ENCODE results near the gene RXRA. TPM values are rescaled to one million over a fixed set of nuclear protein-coding genes. Genes with fewer than 3 reads are reported as not detected.

Gene RXRA
- total and polyA plus RNA-seq, 2 of the 4 experiments (the other 2 are of a cell fraction): 7.5 to 17.9 TPM

DNA sequence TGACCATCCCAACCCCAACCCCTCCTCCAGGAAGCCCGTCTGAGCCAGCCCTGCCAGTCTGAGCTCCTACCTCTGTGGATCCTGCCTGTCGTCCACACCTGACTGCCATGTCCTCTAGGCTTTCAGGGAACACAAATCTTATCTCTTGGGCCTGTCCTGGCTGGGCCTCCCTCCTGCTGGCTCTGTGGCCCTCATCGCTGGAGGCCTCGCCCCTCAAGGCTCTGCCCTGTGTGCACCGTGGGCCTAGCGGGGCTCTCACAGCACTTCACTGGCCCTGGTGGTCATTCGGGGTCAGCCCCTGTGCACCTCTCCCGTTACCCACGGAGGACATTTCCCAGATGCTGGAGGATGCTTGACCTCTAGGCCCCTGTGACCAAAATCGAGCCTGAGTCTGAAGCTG is 133.3 kb downstream of the RXRA start:
- no peak overlapping the region for H2BK5ac ChIP-seq (ENCODE audit: low read depth, low read length, poor library complexity, severe bottlenecking)
- H4K5ac ChIP-seq (ENCODE audit: low read depth, low read length): no peak overlapping the region
- 0 out of 2 replicates have a peak overlapping the region, but pooled peaks have one; percentile 34 for H3K14ac ChIP-seq (replicated peaks; ENCODE audit: low read depth, low read length)
- WGBS, 2 experiments (ENCODE audit: extremely low coverage in 2 of 2, insufficient read length in 1 of 2): 100% methylated on average over 4 of the region's 10 CpGs; no CpG with 5 or more reads in 1 of the 2 experiments
- no peaks in the 10 kb centered on the region for H3K27me3 ChIP-seq (ENCODE audit: control insufficient read depth, insufficient read depth, low read length)
- no peak overlapping the region for H3K23ac ChIP-seq (ENCODE audit: low read depth, low read length)
- ChIA-PET CTCF (interaction anchor here (0.9 kb wide), 1 partner anchor 204 kb away, joined by 3 read pairs; no protein-coding TSS in a partner anchor), POLR2A (ENCODE audit: unreplicated experiment) (no interaction called here)
- no peak for ATAC-seq (ENCODE audit: low read depth)
- H3K9ac ChIP-seq (ENCODE audit: low read depth, low read length): no peak overlapping the region
- H3K4me2 ChIP-seq (ENCODE audit: low read depth, low read length): no peak overlapping the region
- peak overlapping the region; percentile 35; the same call in 1 of the 2 replicates for H3K4ac ChIP-seq (ENCODE audit: low read depth, low read length)
- H2AK9ac ChIP-seq (replicated peaks; ENCODE audit: low read depth, low read length, poor library complexity): peak overlapping the region; percentile 73
- H2AK5ac ChIP-seq (ENCODE audit: low read depth, low read length): peak overlapping the region; percentile 70; the same call in 1 of the 2 replicates
- H3K4me3 ChIP-seq (ENCODE audit: insufficient read depth, low read depth, low read length): no peak overlapping the region
- no peak for DNase-seq
- dilution Hi-C loops (cut with HindIII; ENCODE audit: low sequenced_read_pairs, unreplicated experiment): no loop called here
- intact Hi-C loops (cut with micrococcal nuclease): loop anchor here (10.0 kb wide), 1 partner anchor 75 kb away; no protein-coding TSS in a partner anchor
- TF ChIP-seq, protein P1, sequence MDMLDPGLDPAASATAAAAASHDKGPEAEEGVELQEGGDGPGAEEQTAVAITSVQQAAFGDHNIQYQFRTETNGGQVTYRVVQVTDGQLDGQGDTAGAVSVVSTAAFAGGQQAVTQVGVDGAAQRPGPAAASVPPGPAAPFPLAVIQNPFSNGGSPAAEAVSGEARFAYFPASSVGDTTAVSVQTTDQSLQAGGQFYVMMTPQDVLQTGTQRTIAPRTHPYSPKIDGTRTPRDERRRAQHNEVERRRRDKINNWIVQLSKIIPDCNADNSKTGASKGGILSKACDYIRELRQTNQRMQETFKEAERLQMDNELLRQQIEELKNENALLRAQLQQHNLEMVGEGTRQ (IDR thresholded peaks at IDR 0.05; ENCODE audit: low read depth, low read length): no peak
- TF ChIP-seq NFE2L2 (IDR thresholded peaks at IDR 0.05; ENCODE audit: low read depth, low read length): no peak
- H3K4me1 ChIP-seq (ENCODE audit: control insufficient read depth, insufficient read depth, low read length): peaks cover 30% of the 10 kb centered on the region
- peaks cover 5 to 25% of the 10 kb centered on the region in 2 experiments; a peak in 2 of 4 replicates for H3K79me1 ChIP-seq (ENCODE audit: low read depth in 1 of 2, low read length in 2 of 2)
- no peak overlapping the region for H3K18ac ChIP-seq (ENCODE audit: low read depth, low read length)
- no peak overlapping the region for H4K91ac ChIP-seq (ENCODE audit: insufficient read depth, low read depth, low read length)
- no TSS peak for BruUV-seq (replicated peaks)
- H3K9me3 ChIP-seq (ENCODE audit: control insufficient read depth, insufficient read depth, low read length): peaks cover 5% of the 10 kb centered on the region; the same call in 1 of the 2 replicates
- H3K27ac ChIP-seq (ENCODE audit: insufficient read depth, low read length): no peak overlapping the region
- H3K9me1 ChIP-seq (ENCODE audit: insufficient read depth, low read length): peaks cover 23% of the 10 kb centered on the region
- no peak overlapping the region; the same call in 1 of the 2 replicates for H2BK120ac ChIP-seq (ENCODE audit: low read depth, low read length)
- H3K36me3 ChIP-seq (ENCODE audit: control insufficient read depth, insufficient read depth, low read length): no peaks in the 10 kb centered on the region
- in situ Hi-C loops (cut with MboI; ENCODE audit: low sequenced_read_pairs): no loop called here
- H2AFZ ChIP-seq (replicated peaks; ENCODE audit: low read length, poor library complexity): no peak overlapping the region
- no peak overlapping the region for H2BK20ac ChIP-seq (ENCODE audit: low read depth, low read length)
- no peak overlapping the region for H2BK15ac ChIP-seq (ENCODE audit: low read depth, low read length)
- H3K56ac ChIP-seq (ENCODE audit: extremely low read depth, insufficient read depth, low read length): no peak overlapping the region
- H4K8ac ChIP-seq (ENCODE audit: low read depth in 2 of 2, low read length in 2 of 2): no peak overlapping the region
- H4K20me1 ChIP-seq (ENCODE audit: insufficient read depth, low read length): no peaks in the 10 kb centered on the region
